CD4-positive, alpha-beta T cell (primary cell): ENCODE data around the gene SLIT1. TPM values are rescaled to one million over a fixed set of nuclear protein-coding genes. Genes with fewer than 3 reads are reported as not detected.

Experiments
- ATAC-seq: fragments of 200-7000 bp; cut with Tn5 transposase; one replicate; pipeline ENCODE4 v1.10.0; 2022; ENCODE audit warnings: mild to moderate bottlenecking; ENCODE audit not compliant: poor library complexity
- CTCF ChIA-PET: fragments of 350-600 bp; sonication (Branson Sonifier 250); formaldehyde crosslinking; loops from one replicate; lab custom pipeline; 2021; ENCODE audit warnings: antibody characterized with exemption, inconsistent platforms; lab: Charles Lee
- POLR2A ChIA-PET: fragments of 350-600 bp; sonication (Branson Sonifier 250); formaldehyde crosslinking; loops from one replicate; lab custom pipeline; 2021; ENCODE audit warnings: antibody characterized with exemption, inconsistent platforms; lab: Charles Lee
- DNase-seq, 14 experiments: peaks; one replicate each; pipeline ENCODE4 v3.0.0-alpha.2; 2013 to 2020; ENCODE audit warnings: mixed read lengths in 2 of 14
- H3K27ac ChIP-seq, 2 donors: one replicate each; pipeline versions ENCODE4 v1.5.1 to v1.7.0; 2013; ENCODE audit warnings: low read length in 2 of 2, low read depth in 1 of 2, mild to moderate bottlenecking in 1 of 2
- H3K27me3 ChIP-seq, 2 experiments: 1 replicate in 1 of 2; 2 replicates in 1 of 2; pipeline versions ENCODE4 v1.6.1 to v1.7.0; 2013; ENCODE audit warnings: low read length in 2 of 2, control low read depth in 1 of 2, mild to moderate bottlenecking in 1 of 2, moderate library complexity in 1 of 2; ENCODE audit not compliant: insufficient read depth in 2 of 2, control insufficient read depth in 1 of 2
- H3K36me3 ChIP-seq: one replicate; pipeline ENCODE4 v1.6.1; 2013; ENCODE audit warnings: low read length, control low read depth; ENCODE audit not compliant: insufficient read depth
- H3K4me1 ChIP-seq: one replicate; pipeline ENCODE4 v1.6.1; 2013; ENCODE audit warnings: low read length, control low read depth; ENCODE audit not compliant: insufficient read depth
- H3K4me3 ChIP-seq: one replicate; pipeline ENCODE4 v1.5.1; 2013; ENCODE audit warnings: mild to moderate bottlenecking, low read length, moderate library complexity
- H3K9me3 ChIP-seq, 2 experiments: 1 replicate in 1 of 2; 2 replicates in 1 of 2; pipeline versions ENCODE4 v1.6.1 to v1.7.0; 2013; ENCODE audit warnings: low read length in 2 of 2, mild to moderate bottlenecking in 2 of 2, control low read depth in 1 of 2, moderate library complexity in 1 of 2; ENCODE audit not compliant: control insufficient read depth in 1 of 2, insufficient read depth in 1 of 2
- H3K27ac Mint-ChIP-seq: one replicate; pipeline ENCODE4 v1.8.0; 2020; ENCODE audit warnings: mixed read lengths
- H3K27me3 Mint-ChIP-seq: one replicate; pipeline ENCODE4 v1.8.0; 2021; ENCODE audit warnings: mixed read lengths
- H3K36me3 Mint-ChIP-seq: one replicate; pipeline ENCODE4 v1.8.0; 2021; ENCODE audit warnings: low read depth, mixed read lengths
- H3K4me1 Mint-ChIP-seq: one replicate; pipeline ENCODE4 v1.8.0; 2021; ENCODE audit warnings: low read depth, mixed read lengths
- H3K4me3 Mint-ChIP-seq: one replicate; pipeline ENCODE4 v1.8.0; 2020; ENCODE audit warnings: mild to moderate bottlenecking, mixed read lengths
- H3K9me3 Mint-ChIP-seq: one replicate; pipeline ENCODE4 v1.8.0; 2020; ENCODE audit warnings: mixed read lengths
- CTCF ChIP-seq: fragments of 200-600 bp; IDR thresholded peaks from one replicate; pipeline ENCODE4 v1.8.0; 2022; ENCODE audit warnings: antibody characterized with exemption, mild to moderate bottlenecking
- intact Hi-C, 2 experiments: fragments of 100-400 bp; cut with DNase I in 1 of 2; cut with micrococcal nuclease in 1 of 2; formaldehyde crosslinking; loops; one replicate each; pipeline versions ENCODE4 v1.15.1 to v1.9.0; 2023 to 2025; cut with DNase I, micrococcal nuclease
- total RNA-seq, 174 experiments: library from RNA in 2 of 174; stranded (reverse) in 2 of 174; gene quantifications; one replicate each; pipeline ENCODE4 v1.2.3 and lab custom pipeline; 2021 to 2026

The SLIT1 gene
- total RNA-seq, 2 experiments from 2014 or later: 0.30 to 0.39 TPM

- ATAC-seq (peak; percentile 51), DNase-seq (peak; percentile 46 to 84 (median 62))
- H3K36me3 ChIP-seq: no peaks in the 10 kb centered on the region
- no peak overlapping the region for H3K4me3 ChIP-seq
- H3K27me3 ChIP-seq: no peaks in the 10 kb centered on the region
- ChIA-PET CTCF (interaction anchor here (0.6 to 3.9 kb wide), 23 partner anchors 9 to 816 kb away, joined by 3 to 53 read pairs (median 3); no protein-coding TSS in a partner anchor), POLR2A (interaction anchor here (0.8 to 1.7 kb wide), 4 partner anchors 14 to 173 kb away, joined by 3 to 10 read pairs (median 3); no protein-coding TSS in a partner anchor)
- Mint-ChIP-seq H3K9me3 (no peaks in the 10 kb centered on the region), H3K27ac (no peak overlapping the region), H3K4me1 (no peaks in the 10 kb centered on the region), H3K4me3 (no peak overlapping the region), H3K36me3 (no peaks in the 10 kb centered on the region), H3K27me3 (no peaks in the 10 kb centered on the region)
- intact Hi-C loops: loop anchor here (1.0 to 5.0 kb wide), 3 partner anchors 137 to 813 kb away; no protein-coding TSS in a partner anchor
- no peaks in the 10 kb centered on the region for H3K4me1 ChIP-seq
- H3K27ac ChIP-seq: no peak overlapping the region
- peak; percentile 98 for TF ChIP-seq CTCF
- no peaks in the 10 kb centered on the region for H3K9me3 ChIP-seq
These were observed 24.8 kb upstream of the SLIT1 start for GRCh38 chr10:97210543-97210960.

- TF ChIP-seq CTCF: no peak
- H3K4me1 Mint-ChIP-seq: no peaks in the 10 kb centered on the region
- no peak for DNase-seq
- Histone ChIP-seq H3K4me3 (no peak overlapping the region), H3K36me3 (no peaks in the 10 kb centered on the region), H3K4me1 (no peaks in the 10 kb centered on the region), H3K27me3 (no peaks in the 10 kb centered on the region), H3K9me3 (no peaks in the 10 kb centered on the region), H3K27ac (no peak overlapping the region)
- no peak overlapping the region for H3K27ac Mint-ChIP-seq
- H3K4me3 Mint-ChIP-seq: no peak overlapping the region
- H3K27me3 Mint-ChIP-seq: no peaks in the 10 kb centered on the region
- ATAC-seq: no peak
- ChIA-PET CTCF (interaction anchor here (2.4 kb wide), 1 partner anchor 135 kb away, joined by 17 read pairs; no protein-coding TSS in a partner anchor), POLR2A (interaction anchor here (0.9 kb wide), 1 partner anchor 135 kb away, joined by 4 read pairs; no protein-coding TSS in a partner anchor)
- H3K9me3 Mint-ChIP-seq: no peaks in the 10 kb centered on the region
- intact Hi-C loops: loop anchor here in 1 of 2 experiments (5.0 kb wide), 1 partner anchor 831 kb away; no protein-coding TSS in a partner anchor
- no peaks in the 10 kb centered on the region for H3K36me3 Mint-ChIP-seq
These were observed 22.1 kb upstream of the SLIT1 start for GRCh38 chr10:97207756-97208346.

- DNase-seq (no peak), ATAC-seq (no peak)
- Histone ChIP-seq H3K9me3 (no peaks in the 10 kb centered on the region), H3K27ac (no peak overlapping the region), H3K4me1 (no peaks in the 10 kb centered on the region), H3K27me3 (no peaks in the 10 kb centered on the region), H3K36me3 (no peaks in the 10 kb centered on the region), H3K4me3 (no peak overlapping the region)
- Mint-ChIP-seq H3K4me1 (no peaks in the 10 kb centered on the region), H3K27ac (no peak overlapping the region), H3K27me3 (no peaks in the 10 kb centered on the region), H3K36me3 (no peaks in the 10 kb centered on the region), H3K4me3 (no peak overlapping the region), H3K9me3 (no peaks in the 10 kb centered on the region)
- ChIA-PET CTCF (interaction anchor here (2.4 kb wide), 1 partner anchor 134 kb away, joined by 17 read pairs; no protein-coding TSS in a partner anchor), POLR2A (no interaction called here)
- intact Hi-C loops: loop anchor here in 1 of 2 experiments (5.0 kb wide), 1 partner anchor 830 kb away; no protein-coding TSS in a partner anchor
- TF ChIP-seq CTCF: no peak
These were observed 21.4 kb upstream of the SLIT1 start for GRCh38 chr10:97207131-97207530.
